HG03064 (cell line): Measurements from ENCODE around the gene CAB39L.
"Not testable (repeated sequence)": the region's sequence is repeated elsewhere in the genome, so short reads cannot be mapped to it uniquely, and the experiment has no call there.

Experiments
- ATAC-seq: cut with Tn5 transposase; IDR thresholded peaks from one replicate; pipeline ENCODE4 v1.9.1; 2021; ENCODE audit warnings: low read depth; ENCODE audit not compliant: unreplicated experiment

Gene CAB39L

DNA sequence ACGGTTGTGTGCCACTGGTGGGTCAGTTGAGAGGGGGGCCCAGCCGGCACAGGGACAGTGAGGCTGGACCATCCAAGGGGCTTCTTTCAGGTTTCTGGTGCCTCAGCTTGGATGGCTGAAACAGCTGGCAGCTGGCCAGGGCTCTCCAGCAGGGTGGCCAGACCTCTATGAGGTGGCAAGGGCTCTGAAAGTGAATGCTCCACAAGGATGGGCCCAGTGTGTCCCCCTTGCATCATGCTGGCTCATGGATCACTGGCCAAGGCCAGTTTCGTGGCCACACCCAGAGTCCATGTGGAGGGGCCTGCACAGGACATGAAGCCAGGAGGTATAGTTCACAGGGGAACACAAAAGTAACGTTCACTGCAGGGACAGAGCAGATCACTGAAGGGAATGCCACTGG, 146.5 kb downstream of the CAB39L start:
- ATAC-seq, result no peak

DNA sequence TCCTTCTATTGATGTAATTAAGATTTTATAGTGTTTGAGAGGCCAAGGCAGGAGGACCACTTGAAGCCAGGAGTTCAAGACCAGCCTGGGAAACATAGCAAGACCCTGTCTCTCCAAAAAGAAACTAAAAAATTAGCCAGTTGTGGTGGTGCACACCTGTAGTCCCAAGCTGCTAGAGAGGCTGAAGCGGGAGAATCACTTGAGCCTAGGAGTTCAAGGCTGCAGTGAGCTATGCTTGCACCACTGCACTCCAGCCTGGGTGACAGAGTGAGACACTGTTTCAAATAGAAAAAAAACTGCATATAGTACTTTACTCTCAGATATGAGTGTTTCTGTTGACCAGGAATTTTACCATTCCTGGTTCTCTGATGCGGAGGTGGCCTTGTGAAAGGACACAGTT, 147.2 kb downstream of the CAB39L start:
- ATAC-seq, result no peak

DNA sequence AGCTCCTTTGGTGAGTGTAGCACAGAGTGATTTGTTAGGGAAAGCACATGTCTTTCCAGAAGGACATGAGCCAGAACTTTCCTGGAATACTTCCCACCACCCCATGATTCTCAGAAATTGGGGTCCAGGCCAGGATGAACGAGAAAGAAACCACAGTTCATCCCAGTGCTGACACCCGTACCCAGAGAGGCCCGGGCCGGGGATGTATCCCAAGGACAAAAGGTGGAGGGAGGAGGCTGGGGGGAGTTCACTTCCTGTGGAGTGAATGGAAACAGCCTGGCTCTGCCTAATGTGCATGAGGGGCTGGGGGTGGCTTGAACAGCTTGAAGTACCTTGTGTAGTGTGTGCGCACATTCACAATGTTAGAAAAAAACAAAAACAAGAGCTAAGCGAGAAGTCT, 148.6 kb downstream of the CAB39L start:
- ATAC-seq, result no peak

DNA sequence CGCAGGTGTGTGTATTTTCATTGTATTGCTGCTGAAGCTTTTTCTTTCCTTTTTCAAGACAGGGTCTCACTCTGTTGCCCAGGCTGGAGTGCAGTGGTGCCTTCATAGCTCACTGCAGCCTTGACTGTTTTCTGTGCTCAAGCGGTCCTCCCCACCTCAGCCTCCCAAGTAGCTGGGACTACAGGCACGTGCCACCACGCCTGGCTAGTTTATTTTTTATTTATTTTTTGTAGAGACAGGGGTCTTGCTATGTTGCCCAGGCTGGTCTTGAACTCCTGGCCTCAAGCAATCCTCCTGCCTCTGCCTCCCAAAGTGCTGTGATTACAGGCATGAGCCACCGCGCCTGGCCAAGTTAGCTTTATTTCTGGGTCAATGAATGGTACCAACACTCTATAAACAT, 149.1 kb downstream of the CAB39L start:
- ATAC-seq, result not testable (repeated sequence)

DNA sequence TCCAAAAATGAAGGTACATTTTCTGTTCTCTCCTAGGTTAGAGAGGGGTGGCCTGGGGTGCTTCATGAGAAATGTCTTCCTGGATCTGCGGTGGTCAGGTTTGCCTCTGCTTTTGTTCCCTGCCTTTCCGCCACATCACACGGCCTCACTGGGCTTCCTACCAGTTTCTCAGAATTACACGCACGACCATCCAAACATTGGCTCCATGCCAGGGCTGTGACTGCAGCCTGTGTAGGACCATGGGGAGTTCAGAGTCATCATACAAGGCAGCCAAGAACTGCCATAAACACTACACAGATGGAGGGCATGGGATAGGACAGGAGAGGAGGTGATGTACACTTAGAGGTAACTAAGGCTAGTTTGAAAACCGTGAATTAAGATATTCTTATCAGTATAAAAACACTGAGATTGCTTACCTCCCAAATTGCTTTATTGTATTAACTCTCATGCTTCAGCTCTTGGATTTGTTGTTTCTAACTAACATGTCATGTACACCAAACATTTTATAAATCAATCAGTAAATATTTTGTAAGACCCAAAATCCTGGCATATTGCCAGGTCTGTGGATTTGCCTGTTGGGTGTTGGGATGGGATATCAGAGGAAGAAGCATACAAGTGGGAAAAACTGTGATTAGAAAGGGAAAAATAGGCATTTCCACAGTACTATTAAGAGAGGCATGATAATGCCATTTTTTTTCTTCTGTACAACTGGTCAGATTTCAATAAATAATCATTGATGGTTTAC, 150.9 kb downstream of the CAB39L start:
- no peak for ATAC-seq

DNA sequence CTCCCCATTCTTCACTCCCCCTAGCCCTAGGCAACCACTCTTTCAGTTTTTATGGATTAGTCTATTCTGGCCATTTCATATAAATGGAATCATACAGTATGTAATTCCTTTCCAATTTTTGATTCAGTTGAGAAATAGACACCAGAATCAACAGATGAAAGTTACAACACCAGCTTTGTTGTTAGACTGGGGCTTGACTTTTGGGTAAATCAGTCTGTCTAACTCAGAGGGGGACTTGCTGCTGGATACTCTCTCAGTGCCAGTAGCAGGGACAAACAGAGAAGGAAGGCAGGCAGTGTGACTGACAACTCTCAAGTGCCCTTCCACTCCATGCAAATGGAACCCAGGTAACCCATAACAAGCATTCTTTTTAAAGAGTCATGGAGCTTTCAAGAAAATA, 155.4 kb downstream of the CAB39L start:
- no peak for ATAC-seq

DNA sequence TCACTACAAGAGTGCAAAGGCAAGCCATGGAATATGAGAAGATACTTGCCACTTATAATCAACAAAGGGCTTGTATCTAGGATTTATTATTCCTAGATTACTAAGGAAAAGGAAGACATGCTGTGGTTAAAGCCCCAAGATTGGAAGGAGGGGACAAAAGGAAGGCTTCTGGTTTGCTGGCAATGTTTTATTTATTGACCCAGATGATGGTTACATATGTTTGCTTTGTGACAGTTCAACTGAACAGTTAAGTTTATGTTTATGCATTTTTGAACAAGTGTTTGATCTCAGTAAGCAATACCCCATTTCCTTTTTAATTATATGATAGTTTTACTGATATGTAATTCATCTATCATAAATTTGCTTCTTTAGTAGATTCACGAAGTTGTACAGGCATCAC, 155.9 kb downstream of the CAB39L start:
- ATAC-seq, result no peak

DNA sequence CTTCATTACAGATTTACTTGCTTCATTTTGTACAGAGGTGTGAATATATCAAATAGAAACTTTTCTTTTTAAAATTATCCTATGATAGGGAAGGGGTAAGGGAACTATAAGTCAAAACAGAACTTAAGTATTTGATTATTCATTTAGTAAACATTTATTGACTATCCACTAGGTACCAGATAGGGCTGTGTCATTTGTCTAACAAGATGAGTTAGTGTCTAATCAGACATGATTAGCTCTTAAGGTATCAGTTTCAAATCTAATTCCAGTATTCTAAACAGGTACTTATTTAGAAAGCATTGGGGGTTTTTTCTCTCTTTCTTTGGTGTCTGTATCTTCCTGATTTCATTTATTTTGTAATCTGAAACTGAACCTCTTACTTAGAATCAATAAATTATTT, 164.0 kb downstream of the CAB39L start:
- no peak for ATAC-seq

DNA sequence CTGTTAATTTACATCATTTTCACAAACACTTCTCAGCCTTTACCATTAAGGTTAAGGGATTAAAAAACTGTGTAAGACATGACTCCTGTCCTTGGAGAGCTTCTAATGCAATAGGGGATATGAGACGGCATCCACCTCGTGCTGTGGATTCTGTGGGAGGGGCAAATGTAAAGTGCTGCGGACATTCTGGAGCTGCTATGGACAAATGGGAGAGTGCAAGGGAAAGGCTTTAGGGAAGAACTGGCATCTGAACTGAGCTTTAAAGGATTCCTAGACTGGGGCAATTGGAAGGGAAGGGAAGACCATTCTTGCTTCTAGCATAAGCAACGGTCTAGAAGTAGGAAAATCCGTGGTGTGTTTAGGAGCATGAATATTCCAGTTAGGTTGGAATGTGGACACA, 164.8 kb downstream of the CAB39L start:
- no peak for ATAC-seq

DNA sequence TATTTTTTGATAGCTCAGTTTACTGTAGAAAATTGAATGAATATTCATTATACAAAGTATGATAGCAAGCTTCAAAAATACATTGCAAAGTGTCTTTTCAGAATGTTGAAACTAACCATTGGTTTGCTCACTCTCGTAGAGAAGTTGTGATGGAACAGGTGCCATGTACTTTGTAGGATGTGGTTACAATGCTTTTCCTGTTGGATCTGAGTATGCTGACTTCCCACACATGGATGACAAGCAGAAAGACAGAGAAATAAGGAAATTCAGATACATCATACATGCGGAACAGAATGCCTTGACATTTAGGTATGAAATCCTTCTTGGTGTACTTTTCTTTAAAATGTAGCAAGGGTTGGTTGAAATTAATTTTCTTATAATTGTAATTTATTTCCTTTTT, 165.7 kb downstream of the CAB39L start:
- ATAC-seq, result no peak

DNA sequence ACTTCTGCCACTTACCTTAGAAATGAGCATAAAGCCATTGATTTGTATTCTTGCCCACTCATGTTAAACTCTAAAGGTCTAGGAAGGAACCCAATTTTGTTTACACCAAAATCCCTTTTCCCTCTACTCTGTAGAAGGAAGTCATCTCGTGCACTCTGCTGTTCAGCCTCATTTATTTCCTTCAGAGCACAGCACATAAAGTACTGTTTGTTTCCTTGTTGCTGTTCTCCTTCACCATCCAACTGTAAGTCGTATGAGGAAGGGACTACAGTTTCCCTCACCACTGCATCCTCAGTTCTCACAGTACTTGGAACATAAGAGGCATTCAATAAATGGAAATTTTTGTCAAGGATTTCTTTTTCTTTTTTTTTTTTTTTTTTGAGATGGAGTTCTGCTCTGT, 171.6 kb downstream of the CAB39L start:
- no peak for ATAC-seq

DNA sequence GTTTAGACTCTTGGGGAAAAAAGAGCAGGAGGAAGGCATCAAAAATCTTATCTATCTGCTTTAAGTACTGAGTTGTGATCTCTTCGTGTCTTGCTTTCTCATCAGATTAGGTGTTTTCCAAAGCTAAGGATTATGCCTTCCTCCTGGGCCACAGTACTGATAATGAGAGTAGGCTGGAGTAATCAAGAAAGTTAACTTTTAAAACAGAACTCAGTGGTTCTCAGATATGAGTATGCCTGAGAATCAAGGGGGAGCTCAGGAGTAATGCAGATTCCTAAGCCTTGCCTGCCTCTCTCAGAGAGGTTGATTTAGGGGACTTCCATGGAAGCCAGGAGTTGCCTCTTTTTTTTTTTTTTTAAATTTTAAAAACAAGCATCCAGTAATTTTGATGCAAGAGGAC, 172.6 kb downstream of the CAB39L start:
- no peak for ATAC-seq

DNA sequence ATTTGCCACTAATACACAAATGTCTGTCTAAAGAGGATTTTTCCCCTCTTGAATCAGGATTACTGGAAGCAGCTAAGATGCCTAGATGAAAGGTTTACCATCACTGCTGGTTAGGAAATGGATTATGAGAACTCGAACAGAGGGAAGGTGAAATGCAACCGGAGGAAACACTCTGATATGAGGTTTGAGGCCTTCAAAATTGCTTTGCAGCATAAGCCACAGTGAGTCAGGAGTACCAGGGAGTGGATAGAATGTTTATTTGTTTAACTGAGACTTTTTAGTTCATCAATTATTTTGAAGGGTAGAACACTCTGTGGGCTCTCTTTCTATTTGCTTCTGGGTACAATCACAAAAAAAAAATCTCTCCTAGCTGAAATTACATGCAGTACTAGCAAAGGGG, 178.0 kb downstream of the CAB39L start:
- ATAC-seq, result no peak

DNA sequence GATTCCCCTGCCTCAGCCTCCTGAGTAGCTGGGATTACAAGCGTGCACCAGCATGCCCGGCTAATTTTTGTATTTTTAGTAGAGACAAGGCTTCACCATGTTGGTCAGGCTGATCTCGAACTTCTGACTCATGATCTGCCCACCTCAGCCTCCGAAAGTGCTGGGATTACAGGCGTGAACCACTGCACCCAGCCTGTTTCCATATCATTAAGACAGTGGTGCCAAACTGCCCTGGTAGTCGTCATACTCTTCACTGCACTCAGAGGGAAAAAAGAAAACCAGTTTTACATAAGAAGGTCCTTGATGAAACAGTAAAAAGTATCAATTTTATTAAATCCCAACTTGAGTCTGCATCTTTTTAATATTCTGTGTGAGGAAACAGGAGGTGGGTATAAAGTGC, 181.2 kb downstream of the CAB39L start:
- ATAC-seq, result no peak

DNA sequence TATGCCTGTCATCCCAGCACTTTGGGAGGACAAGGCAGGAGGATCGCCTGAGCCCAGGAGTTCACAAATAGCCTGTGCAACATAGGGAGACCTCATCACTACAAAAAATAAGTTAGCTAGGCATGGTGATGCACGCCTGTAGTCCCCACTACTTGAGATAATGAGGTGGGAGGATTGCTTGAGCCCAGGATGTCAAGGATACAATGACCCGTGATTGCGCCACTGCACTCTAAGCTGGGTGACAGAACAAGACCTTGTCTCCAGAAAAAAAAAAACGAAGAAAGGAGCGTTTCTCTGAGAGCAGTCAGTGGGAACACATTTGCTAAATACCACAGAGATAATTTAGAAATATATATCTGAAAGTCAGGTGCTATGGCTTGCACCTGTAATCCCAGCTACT, 184.3 kb downstream of the CAB39L start:
- no peak for ATAC-seq
